OCI-M2 (cell line): Measurements from ENCODE around the gene KIAA1217.
"Not testable (repeated sequence)": the region's sequence is repeated elsewhere in the genome, so short reads cannot be mapped to it uniquely, and the experiment has no call there.

Experiments
- DNase-seq: peaks from one replicate; lab custom pipeline; 2025; ENCODE audit not compliant: unreplicated experiment; lab: John Stamatoyannopoulos, UW

The KIAA1217 gene

DNA sequence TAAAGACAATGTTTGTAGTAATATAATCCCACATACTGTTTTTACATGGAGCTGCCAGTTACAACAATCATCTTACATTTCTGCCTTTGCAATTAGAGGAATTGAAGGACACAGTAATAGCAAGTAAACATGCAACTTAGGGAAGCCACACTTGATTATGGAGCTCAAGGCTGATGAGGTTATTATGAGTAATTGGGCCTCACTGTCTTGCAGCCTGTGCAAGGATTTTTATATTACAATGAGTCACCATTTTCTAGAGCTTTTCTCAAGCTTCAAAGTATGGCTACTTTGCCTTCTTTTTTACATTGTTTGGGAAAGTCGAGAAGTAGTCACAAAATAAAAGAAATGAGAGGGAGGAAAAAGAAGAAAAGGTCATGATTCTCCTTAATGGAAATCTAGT, 226.4 kb downstream of the KIAA1217 start:
- DNase-seq = no peak

DNA sequence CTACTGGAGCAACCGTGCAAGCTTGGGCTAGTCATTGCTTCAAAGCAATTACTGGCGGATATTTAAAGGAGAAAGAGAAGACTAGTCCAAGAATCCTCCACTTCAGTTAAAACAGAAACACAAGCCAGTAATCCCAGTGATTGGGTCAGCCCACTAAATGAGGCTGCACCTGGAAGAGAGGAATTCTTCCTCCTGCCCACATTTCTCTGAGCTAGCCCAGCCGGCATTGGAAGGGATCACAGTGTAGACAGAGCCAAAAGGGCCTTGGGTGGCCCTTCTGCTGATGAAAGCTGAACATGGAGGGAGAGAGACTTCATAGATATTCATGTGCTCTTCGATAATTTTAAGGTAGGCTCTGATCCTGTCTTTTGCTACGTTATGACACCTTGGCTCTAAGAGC, 228.4 kb downstream of the KIAA1217 start:
- DNase-seq = no peak

DNA sequence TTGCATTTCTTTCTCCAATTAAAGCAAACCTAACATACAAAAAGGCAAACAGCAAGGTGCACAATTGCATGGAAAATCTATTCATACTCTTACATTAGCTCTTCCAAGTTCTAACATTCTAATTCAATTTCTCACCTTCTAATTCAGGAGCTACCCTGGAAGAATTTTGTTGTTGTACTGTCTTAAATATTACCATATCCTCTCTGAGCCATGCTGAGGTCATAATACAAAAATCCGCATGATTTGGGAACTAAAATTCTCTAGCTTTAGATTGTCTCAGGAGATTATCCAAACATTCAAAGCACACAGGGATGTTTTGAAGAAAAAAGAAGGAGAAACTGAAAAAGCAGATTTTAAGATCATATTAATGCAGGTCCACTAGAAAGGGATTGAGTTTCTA, 229.9 kb downstream of the KIAA1217 start:
- no peak for DNase-seq

DNA sequence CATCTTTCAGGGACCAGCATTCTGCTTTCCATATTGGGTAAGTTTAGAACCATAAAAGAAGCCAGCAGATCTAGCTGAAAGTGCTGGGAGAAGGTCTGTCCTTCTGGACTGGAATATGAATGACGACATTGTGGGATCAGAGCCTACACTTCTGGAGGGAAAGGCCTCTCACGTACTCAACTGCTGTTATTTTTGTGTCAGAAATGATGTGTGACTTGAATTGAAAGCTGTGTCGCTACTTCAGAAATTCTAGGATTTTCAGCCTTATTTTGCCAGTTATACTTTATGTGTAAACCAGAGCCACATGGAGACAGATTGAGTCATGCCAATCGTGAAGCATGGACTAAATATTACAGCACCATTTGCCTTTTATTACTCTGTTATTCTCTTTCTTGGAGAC, 231.0 kb downstream of the KIAA1217 start:
- DNase-seq = no peak

DNA sequence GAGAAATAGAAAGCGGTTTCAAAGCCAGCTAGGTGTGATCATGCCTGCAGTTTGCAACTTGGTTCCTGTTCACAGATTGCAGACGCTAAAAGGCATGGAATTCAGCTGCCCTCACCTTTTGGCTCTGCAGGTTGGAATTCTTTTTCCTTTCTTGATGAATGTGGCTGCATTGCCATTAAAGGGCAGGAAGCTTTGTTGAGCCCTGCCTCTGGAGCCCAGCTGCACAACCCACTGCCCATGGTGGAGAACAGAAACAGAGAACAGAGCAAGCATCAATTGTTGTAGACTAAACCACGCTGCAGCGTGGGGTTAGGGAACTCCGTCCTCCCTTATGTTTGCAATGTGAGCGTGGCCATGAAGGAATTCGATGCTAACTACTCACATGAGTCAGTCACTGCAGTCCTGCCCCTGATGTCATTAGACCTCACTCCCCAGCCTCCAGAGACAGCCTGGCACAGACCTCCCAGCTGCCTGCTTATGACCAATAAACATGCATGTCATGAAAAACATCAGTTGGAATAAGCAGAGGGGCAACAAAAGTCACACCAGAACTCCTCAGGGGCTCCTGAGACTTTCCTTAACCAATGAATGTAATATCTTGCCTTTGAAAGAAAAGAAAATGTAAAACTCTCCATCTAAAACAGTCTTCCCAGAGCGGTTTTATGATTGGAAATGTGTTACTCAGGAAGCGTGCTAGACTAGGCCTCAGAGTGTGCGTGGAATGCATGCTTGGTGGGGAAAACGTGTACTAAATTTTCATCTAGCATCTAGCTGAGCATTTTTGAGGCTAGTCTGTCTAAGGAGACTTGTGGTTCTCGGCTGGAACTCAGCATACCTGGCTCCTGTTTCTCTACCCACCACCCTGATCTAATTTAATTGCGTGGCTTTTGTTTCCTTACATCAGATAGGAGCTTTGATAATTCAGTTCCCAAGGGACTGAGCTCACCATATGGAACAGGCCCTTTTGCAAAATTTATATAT, 232.2 kb downstream of the KIAA1217 start:
- DNase-seq = no peak

DNA sequence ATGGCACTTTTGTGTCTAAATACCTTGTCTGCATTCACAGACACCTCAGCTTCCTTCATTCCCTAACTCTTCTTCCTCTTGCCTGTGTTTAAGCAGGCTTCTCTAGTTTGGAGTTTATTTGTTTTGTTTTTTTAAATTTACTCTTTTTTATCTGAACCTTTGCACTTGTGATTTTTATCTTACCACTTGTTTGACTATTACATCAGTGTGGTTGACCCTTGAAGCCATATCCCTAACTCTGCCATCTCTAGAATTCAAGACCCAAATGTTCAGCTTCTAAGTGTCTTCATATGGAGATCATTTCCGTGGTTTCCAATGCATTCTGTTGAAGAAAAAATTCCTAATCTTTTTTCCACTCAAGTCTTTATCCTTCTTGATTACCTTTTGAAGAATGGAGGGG, 233.3 kb downstream of the KIAA1217 start:
- DNase-seq = no peak

DNA sequence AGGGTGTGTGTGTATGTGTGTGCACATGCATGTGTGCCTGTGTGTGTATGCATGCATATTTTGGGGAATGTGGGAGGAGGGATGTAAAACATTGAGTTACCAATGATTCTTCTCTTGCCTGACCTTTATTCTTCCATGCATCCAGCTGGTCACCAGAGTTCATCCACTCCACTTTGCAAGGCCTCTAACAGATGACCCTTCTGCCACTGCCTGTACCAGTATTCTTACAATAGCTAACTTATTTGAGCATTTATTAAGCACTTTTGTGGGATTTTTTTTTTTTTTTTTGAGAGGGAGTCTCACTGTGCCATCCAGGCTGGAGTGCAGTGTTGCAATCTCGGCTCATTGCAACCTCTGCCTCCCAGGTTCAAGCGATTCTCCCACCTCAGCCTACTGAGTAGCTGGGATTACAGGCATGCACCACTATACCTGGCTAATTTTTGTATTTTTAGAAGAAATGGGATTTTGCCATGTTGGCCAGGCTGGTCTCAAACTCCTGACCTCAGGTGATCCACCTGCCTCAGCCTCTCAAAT, 233.8 kb downstream of the KIAA1217 start:
- not testable (repeated sequence) for DNase-seq

DNA sequence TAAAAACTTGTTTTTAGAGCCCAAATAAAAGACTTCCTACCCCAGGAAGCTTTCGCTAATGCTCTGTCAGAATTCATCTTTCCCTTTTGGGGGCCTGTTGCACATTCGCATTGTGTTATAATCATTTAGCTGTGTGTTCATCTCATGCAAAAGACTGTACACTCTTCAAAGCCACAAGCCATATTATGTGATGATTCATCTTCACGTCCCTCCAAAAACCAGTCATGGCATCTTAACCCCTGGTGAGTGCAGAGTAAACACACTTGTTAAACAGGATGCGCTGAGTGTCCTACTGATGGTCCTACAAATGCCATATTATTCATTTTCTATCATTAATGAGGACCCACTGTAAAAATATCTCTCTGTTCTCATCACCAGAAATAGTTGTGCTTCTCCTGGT, 235.4 kb downstream of the KIAA1217 start:
- DNase-seq = no peak

DNA sequence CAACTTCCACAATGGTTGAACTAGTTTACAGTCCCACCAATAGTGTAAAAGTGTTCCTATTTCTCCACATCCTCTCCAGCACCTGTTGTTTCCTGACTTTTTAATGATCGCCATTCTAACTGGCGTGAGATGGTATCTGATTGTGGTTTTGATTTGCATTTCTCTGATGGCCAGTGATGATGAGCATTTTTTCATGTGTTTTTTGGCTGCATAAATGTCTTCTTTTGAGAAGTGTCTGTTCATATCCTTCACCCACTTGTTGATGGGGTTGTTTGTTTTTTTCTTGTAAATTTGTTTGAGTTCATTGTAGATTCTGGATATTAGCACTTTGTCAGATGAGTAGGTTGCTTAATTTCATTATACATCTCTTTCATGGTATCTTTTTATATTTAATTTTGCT, 237.0 kb downstream of the KIAA1217 start:
- not testable (repeated sequence) for DNase-seq

DNA sequence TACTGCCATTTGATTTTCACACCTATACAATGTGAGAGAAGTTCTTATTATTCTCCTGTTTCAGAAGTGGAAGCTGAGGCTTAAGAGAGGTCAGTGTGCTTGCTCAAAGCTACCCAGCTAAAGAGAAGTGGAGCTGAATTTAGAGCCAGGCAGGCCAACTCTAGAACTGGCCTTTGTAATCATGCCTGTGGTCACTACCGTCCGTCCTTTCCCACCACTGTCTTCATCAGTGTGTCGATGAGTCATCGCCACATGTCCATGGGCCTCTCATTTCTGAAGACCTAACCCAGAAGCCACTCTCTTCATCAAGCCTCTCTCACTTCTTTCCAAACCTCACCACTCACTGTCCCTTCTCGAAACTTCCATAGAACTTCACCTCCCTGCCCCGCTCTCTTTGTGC, 237.8 kb downstream of the KIAA1217 start:
- no peak for DNase-seq

DNA sequence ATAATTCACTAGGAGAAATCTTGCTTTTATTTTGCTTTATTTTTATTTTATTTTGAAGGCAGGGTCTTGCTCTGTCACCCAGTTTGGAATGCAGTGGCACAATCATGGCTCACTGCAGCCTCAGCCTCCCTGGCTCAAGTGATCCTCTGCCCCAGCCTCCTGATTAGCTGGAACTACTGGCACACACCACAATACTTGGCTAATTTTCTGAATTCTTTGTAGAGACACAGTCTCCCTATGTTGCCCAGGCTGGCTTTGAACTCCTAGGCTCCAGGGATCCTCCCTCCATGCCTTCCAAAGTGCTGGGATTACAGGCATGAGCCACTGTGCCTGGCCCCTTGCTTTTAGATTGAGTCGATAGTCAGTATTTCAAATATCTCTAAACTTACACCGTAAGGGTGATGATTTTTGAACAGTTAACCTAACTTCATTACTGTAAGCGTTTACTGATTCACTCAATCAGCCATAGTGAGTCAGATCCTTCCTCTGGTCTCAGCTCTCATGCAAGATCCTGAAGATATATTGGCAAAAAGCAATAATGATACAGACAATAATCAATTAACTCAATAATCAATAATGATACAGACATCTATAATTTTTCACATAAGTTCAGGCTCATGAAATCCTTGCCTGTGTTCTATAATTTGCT, 239.5 kb downstream of the KIAA1217 start:
- no peak for DNase-seq

DNA sequence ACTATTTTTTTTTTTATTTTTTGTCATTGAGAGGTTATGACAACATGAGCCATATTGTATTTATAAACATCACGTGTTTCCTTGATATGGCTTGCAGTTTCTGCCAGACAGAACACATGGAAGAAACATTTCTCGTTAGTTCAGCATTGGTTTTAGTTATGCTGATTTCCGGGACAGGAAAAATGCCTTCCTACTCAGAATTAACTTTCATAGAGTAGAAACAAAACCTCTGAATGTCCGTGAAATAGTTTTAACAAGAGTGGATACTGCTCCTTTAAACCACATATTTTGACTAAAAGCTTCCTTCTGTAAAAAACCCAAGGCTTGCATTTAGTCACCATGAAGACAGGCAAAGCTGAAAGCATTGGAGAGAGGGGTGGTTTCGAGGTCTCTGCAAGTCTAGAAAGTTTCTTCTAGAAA, 240.4 kb downstream of the KIAA1217 start:
- DNase-seq = no peak

DNA sequence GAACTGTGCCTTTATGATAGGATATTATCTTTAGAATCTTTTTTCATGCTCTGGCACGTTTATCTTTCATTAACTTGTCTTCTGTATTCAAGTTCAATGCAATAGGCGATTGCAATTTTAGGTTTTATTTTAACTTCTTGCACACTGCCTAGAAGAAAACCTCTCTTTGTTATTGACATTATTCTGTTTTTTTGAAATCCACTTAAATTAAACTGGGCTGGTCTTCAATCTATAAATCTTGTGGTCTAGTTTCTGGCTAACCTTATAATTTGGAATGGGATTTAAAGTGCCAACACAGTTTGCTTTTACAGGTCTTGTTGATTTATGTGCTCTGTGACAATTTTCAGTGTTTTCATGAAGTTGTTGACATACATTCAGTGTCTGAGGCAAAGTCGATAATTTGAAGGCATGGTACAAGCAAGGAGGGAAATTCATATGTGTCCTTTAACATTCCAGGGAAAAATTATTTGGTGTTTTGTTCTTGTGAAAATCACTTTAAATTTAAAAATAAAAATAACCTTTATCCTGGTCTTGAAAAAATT, 240.9 kb downstream of the KIAA1217 start:
- DNase-seq = no peak

DNA sequence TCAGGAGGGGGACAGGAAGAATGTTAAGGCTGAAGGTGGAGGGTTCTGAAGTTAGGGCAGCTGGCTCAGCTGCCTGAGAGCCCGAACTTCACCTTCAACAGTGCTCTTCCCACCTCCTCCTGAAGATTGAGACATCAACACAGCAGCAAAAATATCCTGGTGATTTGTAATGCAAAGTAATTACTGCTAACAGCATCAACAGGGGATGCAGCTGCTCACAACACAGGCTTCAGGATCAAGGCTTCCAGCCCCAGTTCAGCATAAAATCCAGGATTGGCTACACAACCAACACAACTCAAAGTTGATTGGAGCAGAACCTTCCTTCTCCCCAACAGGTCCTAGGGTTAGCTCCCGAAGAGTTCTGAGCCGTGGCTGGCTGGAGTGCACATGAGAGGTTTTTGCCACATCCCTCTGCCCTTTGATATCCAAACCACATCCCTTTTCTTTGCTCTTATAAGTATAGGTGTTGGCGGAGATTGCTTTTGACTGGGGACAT, 242.4 kb downstream of the KIAA1217 start:
- no peak for DNase-seq

DNA sequence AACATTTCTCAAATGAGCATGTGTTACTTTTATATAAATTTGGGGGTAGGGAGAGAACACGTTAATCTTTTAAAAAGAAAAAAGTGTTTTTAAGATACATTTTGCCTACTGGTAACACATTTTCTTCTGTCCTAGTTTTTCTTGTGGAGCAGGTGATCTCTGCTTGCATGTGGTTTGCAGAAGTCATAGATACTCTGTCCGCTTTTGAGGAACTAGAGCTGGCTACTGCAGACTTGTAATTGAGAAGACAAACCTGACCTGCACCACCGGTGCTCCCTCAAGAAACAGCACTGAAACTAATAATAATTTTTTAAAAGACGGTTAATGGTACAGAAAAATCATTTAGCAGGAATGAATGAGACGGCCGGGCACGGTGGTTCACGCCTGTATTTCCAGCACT, 243.1 kb downstream of the KIAA1217 start:
- no peak for DNase-seq

DNA sequence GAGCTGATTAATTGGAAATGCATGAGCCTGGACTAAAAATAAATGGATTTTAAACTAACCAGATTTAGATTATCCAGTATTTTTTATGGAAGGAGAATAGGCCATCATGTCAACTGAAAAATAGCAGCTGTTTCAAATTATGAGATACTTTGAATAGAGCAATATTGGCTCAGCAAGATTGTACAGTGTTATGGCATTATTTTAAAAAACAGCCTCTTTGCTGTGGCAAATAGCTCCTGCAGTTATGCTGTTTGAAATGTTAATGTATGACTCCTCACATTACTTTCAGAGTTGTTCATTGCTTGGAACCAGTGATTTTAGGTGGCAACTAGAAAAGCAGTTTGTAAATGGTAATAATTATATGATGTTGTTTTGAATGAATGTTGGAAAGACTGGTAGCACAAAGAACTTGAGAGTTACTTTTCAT, 244.5 kb downstream of the KIAA1217 start:
- no peak for DNase-seq

DNA sequence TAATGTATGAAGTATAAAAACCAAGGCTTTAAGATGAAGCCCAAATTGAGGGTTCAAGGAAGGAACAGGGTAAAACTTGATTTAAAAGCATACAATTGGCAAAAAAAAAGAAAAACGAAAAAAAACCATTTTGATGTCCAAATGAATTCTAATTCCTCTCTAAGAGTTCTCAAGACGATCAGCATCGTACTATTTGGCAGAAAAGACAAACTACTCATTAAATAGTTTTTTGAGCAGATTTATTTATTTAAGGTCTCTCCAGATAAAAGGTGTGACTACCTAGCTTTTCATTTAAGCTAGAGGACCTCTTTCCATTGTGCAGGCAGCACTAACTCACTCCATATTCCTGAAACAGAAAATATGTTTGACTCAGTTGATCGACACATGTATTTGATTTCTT, 245.0 kb downstream of the KIAA1217 start:
- DNase-seq = no peak

DNA sequence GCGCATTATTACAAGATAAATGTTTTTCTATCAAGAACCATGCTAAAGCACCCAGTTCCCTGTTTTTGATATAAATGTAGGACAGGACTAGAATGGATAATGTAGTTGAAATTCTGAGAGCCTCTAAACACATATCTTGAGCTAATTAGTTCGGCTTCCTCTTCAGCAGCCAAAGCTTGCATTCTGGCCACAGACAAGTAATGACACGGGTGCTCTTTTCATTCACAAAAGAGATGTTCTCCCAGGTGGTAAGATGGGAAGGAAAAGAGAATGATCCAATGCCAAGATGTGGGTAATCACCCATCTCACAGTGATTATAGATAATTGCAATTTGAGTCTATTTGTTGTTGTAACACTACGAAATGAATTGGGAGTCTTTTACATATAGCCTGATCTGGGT, 246.5 kb downstream of the KIAA1217 start:
- DNase-seq = no peak

DNA sequence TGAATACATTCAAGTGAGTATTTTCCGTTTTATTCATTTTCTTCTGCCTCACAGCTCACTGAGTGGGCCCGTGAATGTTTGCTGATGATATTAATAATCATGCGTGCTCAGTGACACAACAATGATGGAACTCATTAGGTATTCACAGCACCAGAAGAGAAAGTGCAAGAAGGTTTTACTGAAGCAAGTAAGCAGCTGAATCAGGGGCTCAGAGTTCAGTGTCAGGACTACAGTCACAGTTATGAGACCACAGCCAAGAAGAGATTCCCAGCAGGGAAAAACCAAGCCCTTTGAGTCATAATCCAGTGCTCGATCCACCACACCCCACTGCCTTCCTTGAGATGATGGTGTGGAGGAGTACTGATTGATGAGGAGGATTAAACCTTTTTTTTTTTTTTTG, 247.4 kb downstream of the KIAA1217 start:
- no peak for DNase-seq

DNA sequence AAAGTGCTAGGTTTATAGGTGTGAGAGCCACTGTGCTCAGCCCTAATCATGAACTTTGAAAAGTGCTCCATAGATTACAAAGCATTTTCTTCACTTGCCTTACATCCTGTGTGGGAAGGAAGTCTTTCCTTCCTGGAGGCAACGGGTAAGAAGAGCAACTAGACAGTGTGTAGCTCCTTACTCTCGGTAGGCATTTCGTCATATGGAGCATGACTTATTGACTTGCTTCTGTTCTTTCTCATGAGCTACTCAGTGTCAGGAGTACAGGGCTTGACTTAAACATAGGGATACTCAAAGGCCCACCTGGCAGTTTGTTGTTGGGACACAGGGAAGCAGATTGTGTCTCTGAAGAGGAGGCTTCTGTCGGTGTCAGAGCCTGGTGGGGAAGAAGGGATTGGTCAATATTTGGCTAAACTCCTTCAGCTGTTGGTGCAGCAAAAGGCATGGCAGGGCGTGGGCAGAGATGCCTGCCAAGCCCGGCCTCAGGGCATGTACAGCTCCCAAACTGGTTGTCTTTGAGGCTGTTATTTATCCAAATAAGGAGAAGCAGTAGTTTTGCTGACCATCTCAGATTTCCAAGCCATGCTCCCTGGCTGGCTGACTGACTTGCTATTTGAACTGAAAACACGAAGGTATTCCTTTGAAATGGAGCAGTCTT, 248.9 kb downstream of the KIAA1217 start:
- DNase-seq = no peak

DNA sequence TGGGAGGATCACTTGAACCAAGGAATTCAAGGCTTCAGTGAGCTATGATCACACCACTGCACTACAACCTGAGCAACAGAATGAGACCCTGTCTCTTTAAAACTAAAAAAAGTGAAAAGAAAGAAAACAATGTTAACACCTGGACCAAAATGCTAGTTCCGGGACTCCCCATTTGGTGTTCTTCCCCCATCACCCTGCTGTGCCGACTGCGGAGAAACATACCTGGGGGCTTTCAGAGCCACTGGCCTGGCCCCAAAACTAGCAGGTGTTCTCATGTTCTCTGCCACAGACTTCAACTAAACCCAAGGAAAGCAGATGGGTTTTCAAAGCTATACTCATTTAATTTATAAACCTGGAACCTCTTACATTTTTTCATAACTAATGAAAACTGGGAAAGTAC, 250.9 kb downstream of the KIAA1217 start:
- no peak for DNase-seq
